Putamen (tissue), 1 donor: ENCODE data around the gene LAMTOR2.

ENCODE experiments used
- DNase-seq: peaks from one replicate; pipeline ENCODE4 v3.0.0-alpha.2; 2016; ENCODE audit warnings: low spot score

The LAMTOR2 gene

GRCh38 chr1:156099282-156099681, 44.7 kb downstream of the LAMTOR2 start:
- DNase-seq = no peak

- no peak for DNase-seq
Observed at GRCh38 chr1:156100205-156100995, 45.8 kb downstream of the LAMTOR2 start.

- DNase-seq = no peak
Observed at GRCh38 chr1:156101880-156102279, 47.3 kb downstream of the LAMTOR2 start.

GRCh38 chr1:156102633-156103511, 48.3 kb downstream of the LAMTOR2 start:
- DNase-seq = no peak

- DNase-seq = no peak
Observed at GRCh38 chr1:156103521-156103947, 49.0 kb downstream of the LAMTOR2 start.

- no peak for DNase-seq
Observed at GRCh38 chr1:156104065-156104810, 49.7 kb downstream of the LAMTOR2 start.

- DNase-seq = no peak
Observed at GRCh38 chr1:156104861-156105832, 50.6 kb downstream of the LAMTOR2 start.

GRCh38 chr1:156106624-156107488, 52.3 kb downstream of the LAMTOR2 start:
- DNase-seq = no peak

- no peak for DNase-seq
Observed at GRCh38 chr1:156108057-156108456, 53.5 kb downstream of the LAMTOR2 start.
